Neural cell (in vitro differentiated cells): ENCODE data around the gene RIF1. TPM values are rescaled to one million over a fixed set of nuclear protein-coding genes. Genes with fewer than 3 reads are reported as not detected.

Experiments used
- H2AFZ ChIP-seq: fragments of 200-600, 300-800 bp; sonication (generic), shearing (Covaris generic); 2 replicates; pipeline ENCODE4 v1.6.0; 2014; ENCODE audit warnings: low read depth, mild to moderate bottlenecking, antibody characterized with exemption, low read length, moderate library complexity
- H3F3A ChIP-seq: fragments of 200-600 bp; shearing (Covaris generic); 2 replicates; pipeline ENCODE4 v1.6.1; 2016; ENCODE audit warnings: mild to moderate bottlenecking, moderate library complexity, mixed read lengths, antibody characterized with exemption, low read length; ENCODE audit not compliant: insufficient read depth, poor library complexity, severe bottlenecking
- H3K27ac ChIP-seq: fragments of 200-600, 300-800 bp; sonication (generic), shearing (Covaris generic); 2 replicates; pipeline ENCODE4 v1.5.1; 2014; ENCODE audit warnings: mild to moderate bottlenecking, low read length, moderate library complexity
- H3K27me3 ChIP-seq: fragments of 300-800, 200-600 bp; sonication (generic), shearing (Covaris generic); 2 replicates; pipeline ENCODE4 v1.6.0; 2014; ENCODE audit warnings: mild to moderate bottlenecking, low read depth, low read length, moderate library complexity; ENCODE audit not compliant: insufficient read depth
- H3K36me3 ChIP-seq: fragments of 300-800, 200-600 bp; sonication (generic), shearing (Covaris generic); 2 replicates; pipeline ENCODE4 v1.5.1; 2014; ENCODE audit warnings: mild to moderate bottlenecking, antibody characterized with exemption, low read length, moderate library complexity; ENCODE audit not compliant: insufficient read depth
- H3K4me2 ChIP-seq: fragments of 300-800, 200-600 bp; sonication (generic), shearing (Covaris generic); 2 replicates; pipeline ENCODE4 v1.6.0; 2014; ENCODE audit warnings: mild to moderate bottlenecking, low read length
- H3K4me3 ChIP-seq: fragments of 300-800, 200-600 bp; sonication (generic), shearing (Covaris generic); 2 replicates; pipeline ENCODE4 v1.5.1; 2014; ENCODE audit warnings: mild to moderate bottlenecking, low read length, moderate library complexity
- H3K79me2 ChIP-seq: fragments of 200-600 bp; shearing (Covaris generic); replicated peaks from 2 replicates; pipeline ENCODE4 v1.6.0; 2014; ENCODE audit warnings: mild to moderate bottlenecking, low read length, moderate library complexity; ENCODE audit not compliant: insufficient read depth
- H3K9ac ChIP-seq: fragments of 300-800, 200-600 bp; sonication (generic), shearing (Covaris generic); 2 replicates; pipeline ENCODE4 v1.6.1; 2016; ENCODE audit warnings: mild to moderate bottlenecking, low read length, mixed read lengths
- H3K9me2 ChIP-seq: fragments of 200-600 bp; shearing (Covaris generic); 2 replicates; pipeline ENCODE4 v1.6.1; 2016; ENCODE audit warnings: mild to moderate bottlenecking, low read length, mixed read lengths; ENCODE audit not compliant: insufficient read depth
- H3K9me3 ChIP-seq: fragments of 200-600, 300-800 bp; sonication (generic), shearing (Covaris generic); 2 replicates; pipeline ENCODE4 v1.6.1; 2016; ENCODE audit warnings: mild to moderate bottlenecking, mixed run types, low read length, moderate library complexity, mixed read lengths
- H4K20me1 ChIP-seq: fragments of 200-600 bp; shearing (Covaris generic); 2 replicates; pipeline ENCODE4 v1.6.1; 2016; ENCODE audit warnings: mild to moderate bottlenecking, mixed run types; ENCODE audit not compliant: insufficient read depth
- CTCF ChIP-seq: fragments of 450-650 bp; IDR thresholded peaks from 2 replicates; pipeline ENCODE4 v1.5.1; 2014; ENCODE audit warnings: antibody characterized with exemption, mild to moderate bottlenecking, moderate library complexity; ENCODE audit not compliant: poor library complexity, severe bottlenecking
- EP300 ChIP-seq: fragments of 450-650 bp; conservative IDR thresholded peaks from 2 replicates; pipeline ENCODE4 v1.6.1; 2014; ENCODE audit warnings: antibody characterized with exemption, mild to moderate bottlenecking, moderate library complexity; ENCODE audit not compliant: poor library complexity, severe bottlenecking
- EZH2 ChIP-seq: fragments of 200-600, 300-800 bp; shearing (Covaris generic), sonication (generic); IDR thresholded peaks from 2 replicates; pipeline ENCODE4 v1.6.1; 2014; ENCODE audit warnings: antibody characterized with exemption, low read length, borderline replicate concordance, mild to moderate bottlenecking; ENCODE audit not compliant: insufficient read depth, poor library complexity, severe bottlenecking
- MXI1 ChIP-seq: fragments of 450-650 bp; conservative IDR thresholded peaks from 2 replicates; pipeline ENCODE4 v1.6.1; 2014; ENCODE audit warnings: antibody characterized with exemption, mild to moderate bottlenecking; ENCODE audit not compliant: poor library complexity, severe bottlenecking
- POLR2AphosphoS5 ChIP-seq: IDR thresholded peaks from 2 replicates; pipeline ENCODE4 v1.6.1; 2012
- RAD21 ChIP-seq: fragments of 450-650 bp; conservative IDR thresholded peaks from 2 replicates; pipeline ENCODE4 v1.6.1; 2014; ENCODE audit warnings: antibody characterized with exemption, mild to moderate bottlenecking, moderate library complexity
- REST ChIP-seq: IDR thresholded peaks from 2 replicates; pipeline ENCODE4 v1.6.1; 2012; ENCODE audit warnings: borderline replicate concordance
- SMC3 ChIP-seq: fragments of 450-650 bp; conservative IDR thresholded peaks from 2 replicates; pipeline ENCODE4 v1.6.1; 2014; ENCODE audit warnings: antibody characterized with exemption, mild to moderate bottlenecking, moderate library complexity; ENCODE audit not compliant: poor library complexity
- TAF1 ChIP-seq: IDR thresholded peaks from 2 replicates; pipeline ENCODE4 v1.6.1; 2012; ENCODE audit warnings: low read depth
- polyA plus RNA-seq: library from polyadenylated mRNA; depleted of rRNA; stranded (reverse); fragments of >200 nt; gene quantifications from 2 replicates; pipeline ENCODE4 v1.2.3, GENCODE V29; 2014

RIF1 gene
- polyA plus RNA-seq, 1 donor from 2014 or later, result 17.2 TPM

GRCh38 chr2:151490276-151490675 lies 80.6 kb downstream of the RIF1 start:
- H2AFZ ChIP-seq, result no peak overlapping the region
- H3K9ac ChIP-seq, result no peak overlapping the region
- no peak overlapping the region for H3K27ac ChIP-seq
- TF ChIP-seq POLR2AphosphoS5 (no peak), SMC3 (no peak), CTCF (no peak), MXI1 (no peak), RAD21 (no peak), TAF1 (no peak), EP300 (no peak), REST (no peak), EZH2 (no peak)
- no peak overlapping the region for H3K4me3 ChIP-seq
- no peaks in the 10 kb centered on the region for H3K9me3 ChIP-seq
- H3K4me2 ChIP-seq, result no peak overlapping the region
- H3K9me2 ChIP-seq, result no peaks in the 10 kb centered on the region
- H4K20me1 ChIP-seq, result no peaks in the 10 kb centered on the region
- no peaks in the 10 kb centered on the region for H3K27me3 ChIP-seq
- H3K79me2 ChIP-seq, result no peaks in the 10 kb centered on the region
- H3F3A ChIP-seq, result no peaks in the 10 kb centered on the region
- H3K36me3 ChIP-seq, result no peaks in the 10 kb centered on the region

GRCh38 chr2:151491496-151491895 lies 81.8 kb downstream of the RIF1 start:
- Histone ChIP-seq H3K27ac (no peak overlapping the region), H3F3A (no peaks in the 10 kb centered on the region)
- TF ChIP-seq CTCF, result no peak
- no peak for TF ChIP-seq POLR2AphosphoS5
- no peak for TF ChIP-seq REST
- no peak for TF ChIP-seq MXI1
- TF ChIP-seq SMC3, result no peak
- TF ChIP-seq EP300, result no peak
- no peak for TF ChIP-seq TAF1
- TF ChIP-seq EZH2, result no peak
- TF ChIP-seq RAD21, result no peak

More at GRCh38 chr2:151491496-151491895, 81.8 kb downstream of the RIF1 start:
- H2AFZ ChIP-seq, result no peak overlapping the region
- no peaks in the 10 kb centered on the region for H3K27me3 ChIP-seq
- H3K4me3 ChIP-seq, result no peak overlapping the region
- no peaks in the 10 kb centered on the region for H3K9me3 ChIP-seq
- H4K20me1 ChIP-seq, result no peaks in the 10 kb centered on the region
- H3K4me2 ChIP-seq, result no peak overlapping the region
- no peaks in the 10 kb centered on the region for H3K79me2 ChIP-seq
- H3K9ac ChIP-seq, result no peak overlapping the region
- no peaks in the 10 kb centered on the region for H3K36me3 ChIP-seq
- H3K9me2 ChIP-seq, result no peaks in the 10 kb centered on the region
